ENCODE data around the gene ZBTB12.

Gene ZBTB12

DNA sequence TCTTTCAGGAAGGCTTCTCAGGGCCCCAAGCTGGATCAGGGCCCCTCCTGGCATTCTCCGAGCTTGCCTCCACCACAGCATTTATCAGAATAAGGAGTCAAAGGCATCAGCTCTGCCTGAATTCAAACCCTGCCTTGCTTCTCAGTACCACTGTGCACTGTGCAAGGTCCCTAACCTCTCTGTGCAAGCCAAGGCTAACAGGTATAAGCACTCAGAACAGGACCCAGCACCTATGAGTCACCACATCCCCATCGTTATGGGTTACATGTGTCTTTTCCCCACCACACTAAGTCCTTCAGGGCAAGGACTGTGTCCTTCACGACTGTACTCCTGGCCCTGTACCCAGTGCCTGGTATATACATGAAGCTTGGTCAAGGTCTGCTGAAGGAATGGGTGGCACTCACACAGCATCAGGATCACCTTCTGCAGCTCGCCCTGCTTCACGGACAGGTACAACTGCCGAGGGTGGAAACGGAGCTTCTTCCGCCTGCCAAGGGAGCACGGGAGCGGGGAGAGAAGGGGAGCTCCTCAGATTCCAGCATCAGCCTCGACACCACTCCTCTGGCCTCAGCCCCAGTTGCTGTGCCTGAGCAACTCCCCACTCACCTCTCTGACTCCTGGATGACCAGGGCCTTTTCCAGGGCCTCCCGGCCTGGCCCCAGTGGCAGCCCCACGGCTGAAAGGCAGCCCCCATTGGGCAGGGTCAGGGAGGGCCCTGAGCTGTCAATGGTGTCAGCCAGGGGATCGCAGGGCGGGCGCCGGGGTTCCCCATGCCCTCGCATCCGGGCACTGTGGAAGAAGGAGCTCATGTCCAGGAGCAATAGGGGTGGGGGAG lies 14.5 kb downstream of the ZBTB12 start:
- Histone ChIP-seq H3K4me3 (ENCODE audit: low read depth, low read length) (no peak overlapping the region), H3K79me2 (no peaks in the 10 kb centered on the region), H3K4me2 (ENCODE audit: low read length) (no peak overlapping the region), H3K4me1 (no peaks in the 10 kb centered on the region), H2AFZ (no peak overlapping the region), H3K9me3 (ENCODE audit: control insufficient read depth, low read length) (no peaks in the 10 kb centered on the region), H3K9ac (no peak overlapping the region), H3K27me3 (ENCODE audit: control insufficient read depth, insufficient read depth, low read length) (no peaks in the 10 kb centered on the region), H3K27ac (no peak overlapping the region), H3K36me3 (ENCODE audit: control insufficient read depth, insufficient read depth, low read length) (no peaks in the 10 kb centered on the region)
- TF ChIP-seq, protein P1, sequence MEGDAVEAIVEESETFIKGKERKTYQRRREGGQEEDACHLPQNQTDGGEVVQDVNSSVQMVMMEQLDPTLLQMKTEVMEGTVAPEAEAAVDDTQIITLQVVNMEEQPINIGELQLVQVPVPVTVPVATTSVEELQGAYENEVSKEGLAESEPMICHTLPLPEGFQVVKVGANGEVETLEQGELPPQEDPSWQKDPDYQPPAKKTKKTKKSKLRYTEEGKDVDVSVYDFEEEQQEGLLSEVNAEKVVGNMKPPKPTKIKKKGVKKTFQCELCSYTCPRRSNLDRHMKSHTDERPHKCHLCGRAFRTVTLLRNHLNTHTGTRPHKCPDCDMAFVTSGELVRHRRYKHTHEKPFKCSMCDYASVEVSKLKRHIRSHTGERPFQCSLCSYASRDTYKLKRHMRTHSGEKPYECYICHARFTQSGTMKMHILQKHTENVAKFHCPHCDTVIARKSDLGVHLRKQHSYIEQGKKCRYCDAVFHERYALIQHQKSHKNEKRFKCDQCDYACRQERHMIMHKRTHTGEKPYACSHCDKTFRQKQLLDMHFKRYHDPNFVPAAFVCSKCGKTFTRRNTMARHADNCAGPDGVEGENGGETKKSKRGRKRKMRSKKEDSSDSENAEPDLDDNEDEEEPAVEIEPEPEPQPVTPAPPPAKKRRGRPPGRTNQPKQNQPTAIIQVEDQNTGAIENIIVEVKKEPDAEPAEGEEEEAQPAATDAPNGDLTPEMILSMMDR (IDR thresholded peaks at IDR 0.05), result no peak

DNA sequence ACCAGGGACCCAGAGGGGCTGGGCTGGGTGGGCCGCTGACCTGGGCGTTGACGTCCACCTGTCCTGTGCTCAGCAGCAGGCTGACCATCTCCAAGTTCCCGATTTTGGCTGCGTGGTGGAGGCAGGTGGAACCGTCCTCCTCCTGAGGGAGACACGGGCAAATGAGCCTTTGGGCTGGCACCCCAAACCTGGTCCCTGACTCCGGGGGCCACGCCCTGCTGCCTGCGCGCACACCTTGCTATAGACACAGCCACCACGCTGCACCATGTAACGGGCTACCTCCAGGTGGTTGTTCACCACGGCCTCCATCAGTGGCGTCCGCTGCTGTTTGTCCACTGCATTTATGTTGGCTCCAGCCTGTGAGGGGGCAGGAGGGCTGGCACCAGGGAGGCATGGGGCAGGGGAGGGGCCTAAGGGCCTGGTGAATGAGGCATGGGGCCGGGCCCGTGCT lies 15.3 kb downstream of the ZBTB12 start:
- H3K4me2 ChIP-seq (ENCODE audit: low read length), result no peak overlapping the region
- H3K27me3 ChIP-seq (ENCODE audit: control insufficient read depth, insufficient read depth, low read length), result no peaks in the 10 kb centered on the region
- TF ChIP-seq, protein P1 (IDR thresholded peaks at IDR 0.05), result no peak
- H3K27ac ChIP-seq, result no peak overlapping the region
- no peaks in the 10 kb centered on the region for H3K9me3 ChIP-seq (ENCODE audit: control insufficient read depth, low read length)
- no peaks in the 10 kb centered on the region for H3K4me1 ChIP-seq
- no peak overlapping the region for H3K9ac ChIP-seq
- H3K79me2 ChIP-seq, result no peaks in the 10 kb centered on the region
- no peaks in the 10 kb centered on the region for H3K36me3 ChIP-seq (ENCODE audit: control insufficient read depth, insufficient read depth, low read length)
- no peak overlapping the region for H2AFZ ChIP-seq
- H3K4me3 ChIP-seq (ENCODE audit: low read depth, low read length), result no peak overlapping the region

DNA sequence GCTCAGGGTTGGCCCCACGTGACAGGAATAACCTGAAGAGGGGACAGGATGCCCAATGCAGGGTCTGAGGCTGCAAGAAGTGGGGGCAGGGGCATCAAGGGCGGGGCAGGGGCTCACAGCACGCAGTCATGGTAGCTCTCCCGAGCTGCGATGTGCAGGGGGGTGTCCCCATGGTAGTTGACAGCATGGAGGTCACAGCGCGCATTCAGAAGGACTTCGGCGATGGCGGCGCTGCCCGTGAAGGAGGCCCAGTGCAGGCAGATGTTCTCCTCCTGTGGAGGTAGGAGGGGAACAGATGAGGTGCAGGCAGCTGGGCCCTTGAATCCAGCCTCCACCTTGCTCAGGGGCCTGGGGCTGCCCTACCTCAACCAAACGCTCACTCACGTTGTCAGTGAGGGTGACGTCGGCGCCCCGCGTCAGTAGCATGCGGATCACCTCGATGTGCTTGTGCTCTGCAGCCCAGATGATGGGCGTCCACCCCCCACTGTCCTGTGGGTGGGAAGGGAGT lies 17.3 kb downstream of the ZBTB12 start:
- no peak overlapping the region for H3K4me2 ChIP-seq (ENCODE audit: low read length)
- no peaks in the 10 kb centered on the region for H3K36me3 ChIP-seq (ENCODE audit: control insufficient read depth, insufficient read depth, low read length)
- H3K27me3 ChIP-seq (ENCODE audit: control insufficient read depth, insufficient read depth, low read length), result no peaks in the 10 kb centered on the region
- H3K27ac ChIP-seq, result no peak overlapping the region
- TF ChIP-seq, protein P1 (IDR thresholded peaks at IDR 0.05), result no peak
- no peak overlapping the region for H3K9ac ChIP-seq
- H2AFZ ChIP-seq, result no peak overlapping the region
- H3K79me2 ChIP-seq, result no peaks in the 10 kb centered on the region
- H3K9me3 ChIP-seq (ENCODE audit: control insufficient read depth, low read length), result no peaks in the 10 kb centered on the region
- no peaks in the 10 kb centered on the region for H3K4me1 ChIP-seq
- no peak overlapping the region for H3K4me3 ChIP-seq (ENCODE audit: low read depth, low read length)

GRCh38 chr6:31883676-31884075 lies 18.2 kb downstream of the ZBTB12 start:
- Histone ChIP-seq H3K27me3 (ENCODE audit: control insufficient read depth, insufficient read depth, low read length) (no peaks in the 10 kb centered on the region), H3K27ac (no peak overlapping the region), H3K4me2 (ENCODE audit: low read length) (no peak overlapping the region), H3K9ac (no peak overlapping the region), H3K4me1 (no peaks in the 10 kb centered on the region), H3K36me3 (ENCODE audit: control insufficient read depth, insufficient read depth, low read length) (no peaks in the 10 kb centered on the region), H3K9me3 (ENCODE audit: control insufficient read depth, low read length) (no peaks in the 10 kb centered on the region), H3K79me2 (no peaks in the 10 kb centered on the region), H2AFZ (no peak overlapping the region), H3K4me3 (ENCODE audit: low read depth, low read length) (no peak overlapping the region)
- TF ChIP-seq, protein P1 (IDR thresholded peaks at IDR 0.05), result no peak

Measured in parathyroid adenoma (tissue), 2 donors.